Hematopoietic multipotent progenitor cell treated with erythropoietin and hydrocortisone succinate and interleukin-3 and kit ligand, for 17 days (in vitro differentiated cells): ENCODE data around the gene GRB7.
"Not testable (repeated sequence)": the region's sequence is repeated elsewhere in the genome, so short reads cannot be mapped to it uniquely, and the experiment has no call there.

ENCODE experiments used
- DNase-seq: peaks from one replicate; pipeline ENCODE4 v3.0.0-alpha.2; 2015; ENCODE audit warnings: low spot score

GRB7 gene

GRCh38 chr17:39709998-39710964, 27.5 kb upstream of the GRB7 start:
- no peak for DNase-seq

- not testable (repeated sequence) for DNase-seq
Observed at GRCh38 chr17:39711071-39711470, 26.7 kb upstream of the GRB7 start.

DNA sequence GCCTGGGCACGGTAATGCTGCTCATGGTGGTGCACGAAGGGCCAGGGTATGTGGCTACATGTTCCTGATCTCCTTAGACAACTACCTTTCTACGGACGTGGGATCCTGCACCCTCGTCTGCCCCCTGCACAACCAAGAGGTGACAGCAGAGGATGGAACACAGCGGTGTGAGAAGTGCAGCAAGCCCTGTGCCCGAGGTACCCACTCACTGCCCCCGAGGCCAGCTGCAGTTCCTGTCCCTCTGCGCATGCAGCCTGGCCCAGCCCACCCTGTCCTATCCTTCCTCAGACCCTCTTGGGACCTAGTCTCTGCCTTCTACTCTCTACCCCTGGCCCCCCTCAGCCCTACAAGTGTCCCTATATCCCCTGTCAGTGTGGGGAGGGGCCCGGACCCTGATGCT, 25.9 kb upstream of the GRB7 start:
- DNase-seq = no peak

- DNase-seq = no peak
Observed at GRCh38 chr17:39714234-39714633, 23.5 kb upstream of the GRB7 start.

DNA sequence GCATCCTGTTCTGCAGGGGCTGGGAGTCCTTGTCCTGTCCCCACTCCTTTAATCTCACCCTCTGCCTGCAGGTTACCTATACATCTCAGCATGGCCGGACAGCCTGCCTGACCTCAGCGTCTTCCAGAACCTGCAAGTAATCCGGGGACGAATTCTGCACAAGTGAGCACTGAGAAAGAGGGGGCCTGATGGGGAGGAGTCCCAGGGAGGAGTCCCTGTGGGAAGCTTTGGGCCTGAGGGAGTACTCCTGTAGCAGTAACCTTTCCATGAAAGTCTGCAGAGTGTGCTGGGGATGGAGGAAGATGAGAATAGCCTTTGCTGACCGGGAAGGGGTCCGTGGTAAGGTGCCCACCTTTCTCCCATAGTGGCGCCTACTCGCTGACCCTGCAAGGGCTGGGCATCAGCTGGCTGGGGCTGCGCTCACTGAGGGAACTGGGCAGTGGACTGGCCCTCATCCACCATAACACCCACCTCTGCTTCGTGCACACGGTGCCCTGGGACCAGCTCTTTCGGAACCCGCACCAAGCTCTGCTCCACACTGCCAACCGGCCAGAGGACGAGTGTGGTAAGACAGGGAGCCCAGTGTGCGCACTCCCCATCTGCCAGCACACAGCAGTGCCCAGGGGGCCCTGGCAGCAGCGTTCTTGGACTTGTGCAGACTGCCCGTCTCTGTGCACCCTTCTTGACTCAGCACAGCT, 22.2 kb upstream of the GRB7 start:
- DNase-seq = no peak

DNA sequence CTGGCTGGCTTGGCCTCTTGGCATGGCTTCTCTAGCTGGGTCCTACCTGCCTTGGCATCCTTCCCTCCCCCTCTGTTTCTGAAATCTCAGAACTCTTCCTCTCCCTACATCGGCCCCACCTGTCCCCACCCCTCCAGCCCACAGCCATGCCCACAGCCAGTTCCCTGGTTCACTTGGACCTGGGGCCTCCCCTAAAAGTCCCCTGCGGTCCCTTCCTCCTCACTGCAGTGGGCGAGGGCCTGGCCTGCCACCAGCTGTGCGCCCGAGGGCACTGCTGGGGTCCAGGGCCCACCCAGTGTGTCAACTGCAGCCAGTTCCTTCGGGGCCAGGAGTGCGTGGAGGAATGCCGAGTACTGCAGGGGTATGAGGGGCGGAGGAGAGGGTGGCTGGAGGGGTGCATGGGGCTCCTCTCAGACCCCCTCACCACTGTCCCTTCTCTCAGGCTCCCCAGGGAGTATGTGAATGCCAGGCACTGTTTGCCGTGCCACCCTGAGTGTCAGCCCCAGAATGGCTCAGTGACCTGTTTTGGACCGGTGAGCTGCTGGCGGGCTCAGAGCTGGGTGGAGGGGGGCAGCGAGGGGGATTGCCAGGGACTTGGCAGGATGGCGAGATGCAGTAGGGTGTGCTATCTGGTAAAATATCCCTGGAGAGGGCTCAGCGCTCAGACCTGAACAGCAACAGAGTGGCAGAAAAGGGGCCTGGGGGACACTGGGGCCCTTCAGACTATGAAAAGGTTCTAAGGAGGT, 21.5 kb upstream of the GRB7 start:
- no peak for DNase-seq

GRCh38 chr17:39716879-39717536, 20.7 kb upstream of the GRB7 start:
- no peak for DNase-seq

DNA sequence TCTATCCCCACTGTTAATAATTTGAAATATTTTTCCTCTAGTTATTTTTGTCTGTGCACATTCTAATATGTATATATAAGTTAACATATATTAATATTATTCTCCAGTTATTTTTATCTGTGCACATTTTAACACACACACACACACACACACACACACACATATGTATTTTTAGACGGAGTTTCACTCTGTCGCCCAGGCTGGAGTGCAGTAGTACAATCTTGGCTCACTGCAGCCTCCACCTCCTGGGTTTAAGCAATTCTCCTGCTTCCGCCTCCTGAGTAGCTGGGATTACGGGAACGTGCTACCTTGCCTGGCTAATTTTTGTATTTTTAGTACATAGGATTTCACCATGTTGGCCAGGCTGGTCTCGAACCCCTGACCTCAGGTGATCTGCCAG, 20.1 kb upstream of the GRB7 start:
- DNase-seq = no peak

- no peak for DNase-seq
Observed at GRCh38 chr17:39719563-39720355, 18.0 kb upstream of the GRB7 start.

- no peak for DNase-seq
Observed at GRCh38 chr17:39722104-39722503, 15.6 kb upstream of the GRB7 start.

DNA sequence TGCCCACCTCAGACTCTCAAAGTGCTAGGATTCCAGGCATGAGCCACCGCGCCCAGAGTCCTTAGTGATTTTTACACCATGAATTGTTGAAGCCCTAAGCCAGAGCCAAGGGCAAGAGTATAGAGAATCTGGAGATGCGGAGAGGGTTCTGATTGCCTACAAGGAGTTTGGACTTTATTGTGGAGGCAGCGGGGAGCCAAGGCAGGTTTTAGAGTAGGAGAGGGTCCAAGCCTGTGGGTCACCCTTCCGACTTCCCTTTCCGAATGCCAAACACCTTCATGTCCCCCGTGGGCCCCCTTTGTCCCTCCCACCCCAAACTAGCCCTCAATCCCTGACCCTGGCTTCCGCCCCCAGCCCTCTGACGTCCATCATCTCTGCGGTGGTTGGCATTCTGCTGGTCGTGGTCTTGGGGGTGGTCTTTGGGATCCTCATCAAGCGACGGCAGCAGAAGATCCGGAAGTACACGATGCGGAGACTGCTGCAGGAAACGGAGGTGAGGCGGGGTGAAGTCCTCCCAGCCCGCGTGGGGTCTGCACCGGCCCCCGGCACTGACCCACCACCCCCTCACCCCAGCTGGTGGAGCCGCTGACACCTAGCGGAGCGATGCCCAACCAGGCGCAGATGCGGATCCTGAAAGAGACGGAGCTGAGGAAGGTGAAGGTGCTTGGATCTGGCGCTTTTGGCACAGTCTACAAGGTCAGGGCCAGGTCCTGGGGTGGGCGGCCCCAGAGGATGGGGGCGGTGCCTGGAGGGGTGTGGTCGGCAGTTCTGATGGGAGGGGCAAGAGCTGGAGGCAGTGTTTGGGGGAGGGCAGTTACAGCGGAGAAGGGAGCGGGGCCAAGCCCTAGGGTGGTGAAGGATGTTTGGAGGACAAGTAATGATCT, 14.5 kb upstream of the GRB7 start:
- DNase-seq = no peak

- no peak for DNase-seq
Observed at GRCh38 chr17:39724731-39725130, 13.0 kb upstream of the GRB7 start.

DNA sequence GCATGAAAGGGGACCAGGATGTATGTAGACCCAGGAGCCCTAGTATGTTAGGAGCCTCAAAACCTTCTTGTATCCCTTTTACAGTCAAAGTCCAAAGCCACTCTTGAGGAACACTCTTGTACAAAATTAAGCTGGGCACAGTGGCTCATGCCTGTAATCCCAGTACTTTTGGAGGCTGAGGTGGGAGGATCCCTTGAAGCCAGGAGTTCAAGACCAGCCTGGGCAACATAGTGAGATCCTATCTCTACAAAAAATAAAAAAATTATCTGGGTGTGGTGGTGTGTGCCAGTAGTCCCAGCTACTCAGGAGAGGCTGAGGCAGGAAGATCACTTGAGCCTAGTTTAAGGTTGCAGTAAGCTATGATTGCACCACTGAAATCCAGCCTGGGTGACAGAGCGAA, 11.8 kb upstream of the GRB7 start:
- not testable (repeated sequence) for DNase-seq

DNA sequence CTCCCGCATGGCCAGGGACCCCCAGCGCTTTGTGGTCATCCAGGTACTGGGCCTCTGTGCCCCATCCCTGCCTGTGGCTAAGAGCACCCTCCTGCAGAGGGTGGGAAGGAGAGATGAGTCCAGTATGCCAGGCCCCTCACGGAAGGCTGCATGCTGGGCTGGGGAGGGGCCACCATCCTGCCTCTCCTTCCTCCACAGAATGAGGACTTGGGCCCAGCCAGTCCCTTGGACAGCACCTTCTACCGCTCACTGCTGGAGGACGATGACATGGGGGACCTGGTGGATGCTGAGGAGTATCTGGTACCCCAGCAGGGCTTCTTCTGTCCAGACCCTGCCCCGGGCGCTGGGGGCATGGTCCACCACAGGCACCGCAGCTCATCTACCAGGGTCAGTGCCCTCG, 11.1 kb upstream of the GRB7 start:
- DNase-seq = no peak

- DNase-seq = no peak
Observed at GRCh38 chr17:39727556-39727955, 10.2 kb upstream of the GRB7 start.

DNA sequence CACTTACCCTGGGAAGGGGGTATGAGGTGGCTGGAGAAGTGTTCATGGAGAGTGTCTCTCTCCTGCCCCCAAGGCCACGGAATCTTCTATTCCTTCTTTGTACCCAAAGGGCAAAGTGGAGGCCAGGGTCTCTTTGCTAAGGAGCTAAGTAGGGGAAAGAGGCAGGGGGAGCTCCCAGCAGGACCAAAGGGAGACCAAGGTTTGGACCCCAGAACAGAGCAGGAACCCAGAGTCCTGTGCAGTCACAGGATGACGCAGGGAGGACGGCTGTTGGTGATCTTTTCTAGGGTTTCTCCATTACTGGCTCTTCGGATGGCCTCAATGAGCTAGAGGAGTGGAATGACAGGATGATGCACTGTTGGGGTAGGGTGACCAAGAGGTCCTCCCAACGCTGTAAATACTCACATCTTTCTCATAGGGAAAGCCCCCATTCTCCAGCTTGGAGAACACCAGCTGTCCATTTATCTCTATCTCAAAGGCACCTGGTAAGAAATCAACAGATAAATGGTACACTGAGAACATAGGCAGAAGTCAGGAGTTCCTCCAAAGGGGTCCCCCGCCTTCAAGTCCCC, 8.4 kb upstream of the GRB7 start:
- peak; percentile 15 for DNase-seq

DNA sequence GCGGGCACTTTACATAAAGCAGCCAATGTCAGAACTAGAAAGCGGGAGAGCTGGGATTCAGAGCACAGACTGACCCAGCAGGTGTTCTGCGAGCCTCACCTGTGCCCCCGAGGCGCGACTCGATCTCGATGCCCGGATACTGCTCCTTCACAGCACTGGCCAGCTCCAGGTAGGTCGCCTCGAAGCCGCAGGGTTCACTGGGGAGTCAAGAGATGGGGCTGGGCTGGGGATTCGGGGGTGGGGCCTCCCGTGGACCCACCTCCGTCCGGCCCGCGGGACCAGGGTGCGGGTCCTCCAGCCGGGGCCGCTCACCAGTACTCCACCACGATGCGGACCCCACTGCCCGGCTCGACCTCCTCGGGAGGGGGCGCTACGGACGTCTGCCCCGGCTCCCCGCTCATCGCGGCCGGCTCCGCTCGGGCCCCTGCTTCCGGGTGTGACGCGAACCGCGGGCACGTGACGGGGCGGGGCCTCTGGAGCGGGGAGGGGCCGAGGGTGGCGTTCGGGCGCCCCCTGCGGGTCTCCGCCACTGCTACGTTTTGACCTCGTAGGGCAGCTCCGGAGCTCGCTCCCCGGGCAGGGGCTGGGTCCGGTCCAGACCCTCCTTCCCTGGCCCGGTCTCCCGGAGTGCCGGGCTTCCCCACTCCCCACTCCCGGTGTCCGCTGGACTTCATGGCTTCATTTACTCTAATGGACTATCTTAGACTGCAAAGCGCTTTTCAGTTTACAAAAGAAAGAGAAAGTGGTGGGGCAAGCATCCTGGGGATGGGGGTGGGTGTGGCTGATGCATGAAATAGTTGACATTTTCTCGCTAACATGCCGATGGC, 7.4 kb upstream of the GRB7 start, which contains the start of gene MIEN1:
Gene MIEN1, minus strand, starts transcription at position 438 of the 827 bp plus-strand sequence. Its CDS starts 37 bp downstream, at position 401.
- peak; percentile 94 for DNase-seq

DNA sequence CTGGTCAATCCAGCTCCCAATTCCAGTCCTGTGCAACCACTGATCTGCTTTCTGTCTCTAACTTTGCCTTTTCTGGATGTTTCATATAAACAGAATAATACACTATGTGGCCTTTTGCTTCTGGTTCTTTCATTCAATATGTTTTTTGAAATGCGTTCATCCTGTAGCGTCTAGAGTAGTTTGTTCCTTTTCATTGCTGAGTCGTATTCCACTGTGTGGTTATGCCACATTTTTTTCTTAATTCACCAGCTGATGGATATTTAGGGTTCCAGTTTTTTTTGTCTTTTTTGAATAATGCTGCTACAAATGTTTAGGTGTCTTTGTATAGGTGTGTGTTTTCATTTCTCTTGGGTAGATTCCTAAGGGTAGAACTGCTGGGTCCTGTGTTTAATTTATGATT, 5.2 kb upstream of the GRB7 start:
- DNase-seq = no peak

- DNase-seq = no peak
Observed at GRCh38 chr17:39735882-39736281, 1.9 kb upstream of the GRB7 start.
